Measurements from ENCODE around the gene PELO.

PELO gene

GRCh38 chr5:52822437-52822836 lies 34.7 kb downstream of the PELO start:
- in situ Hi-C loops (cut with HindIII; ENCODE audit: low sequenced_read_pairs), result no loop called here

- in situ Hi-C loops (cut with HindIII; ENCODE audit: low sequenced_read_pairs), result no loop called here
These were observed 37.1 kb downstream of the PELO start for GRCh38 chr5:52824827-52825226.

GRCh38 chr5:52825826-52826225 lies 38.1 kb downstream of the PELO start:
- in situ Hi-C loops (cut with HindIII; ENCODE audit: low sequenced_read_pairs), result no loop called here

GRCh38 chr5:52827815-52828214 lies 40.1 kb downstream of the PELO start:
- in situ Hi-C loops (cut with HindIII; ENCODE audit: low sequenced_read_pairs), result no loop called here

GRCh38 chr5:52829664-52830063 lies 41.9 kb downstream of the PELO start:
- in situ Hi-C loops (cut with HindIII; ENCODE audit: low sequenced_read_pairs), result no loop called here

- in situ Hi-C loops (cut with HindIII; ENCODE audit: low sequenced_read_pairs), result no loop called here
These were observed 42.9 kb downstream of the PELO start for GRCh38 chr5:52830650-52831049.

GRCh38 chr5:52831786-52832511 lies 44.2 kb downstream of the PELO start:
- in situ Hi-C loops (cut with HindIII; ENCODE audit: low sequenced_read_pairs), result no loop called here

- in situ Hi-C loops (cut with HindIII; ENCODE audit: low sequenced_read_pairs), result no loop called here
These were observed 46.6 kb downstream of the PELO start for GRCh38 chr5:52834320-52834719.

- in situ Hi-C loops (cut with HindIII; ENCODE audit: low sequenced_read_pairs), result no loop called here
These were observed 49.4 kb downstream of the PELO start for GRCh38 chr5:52837068-52837467.

Measured in DLD1 (cell line).